HG03432 (cell line): ENCODE data around the gene SLC34A3.

Experiments used
- ATAC-seq: cut with Tn5 transposase; IDR thresholded peaks from one replicate; pipeline ENCODE4 v1.9.1; 2021; ENCODE audit warnings: mild to moderate bottlenecking, moderate library complexity; ENCODE audit not compliant: unreplicated experiment

Gene SLC34A3

DNA sequence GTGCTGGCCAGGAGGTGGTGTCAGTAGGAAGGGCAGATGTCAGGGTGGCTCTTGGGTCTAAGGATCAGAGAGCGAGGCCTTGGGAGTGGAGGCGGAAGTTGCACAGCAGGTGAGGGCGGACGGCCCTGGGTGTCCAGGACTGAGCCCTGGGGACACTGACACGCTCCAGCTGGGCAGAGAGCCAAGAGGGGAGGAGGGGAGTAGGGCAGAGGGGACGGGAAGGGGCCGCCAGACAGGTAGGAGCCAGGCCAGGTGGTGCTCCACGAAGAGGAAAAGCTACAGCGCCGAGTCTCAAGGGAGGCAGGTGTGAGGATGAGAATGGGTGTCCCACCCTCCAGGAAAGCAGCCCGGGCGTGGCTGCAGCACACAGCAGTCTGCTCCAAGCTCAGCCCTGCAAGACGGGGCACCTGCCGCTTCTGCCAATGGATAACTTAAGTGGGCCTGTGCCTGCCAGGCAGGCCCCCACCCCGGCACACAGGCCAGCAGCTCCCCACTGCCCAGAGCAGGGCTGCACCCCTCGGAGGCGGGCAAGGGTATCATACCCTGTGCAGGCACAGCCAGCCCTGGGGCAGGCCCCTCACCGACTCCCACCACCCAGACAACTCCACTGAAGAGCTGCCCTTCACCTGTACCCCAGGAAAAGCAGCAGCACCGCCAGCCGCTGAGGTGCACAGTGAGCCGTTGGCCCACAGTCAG, 35.0 kb upstream of the SLC34A3 start:
- no peak for ATAC-seq

DNA sequence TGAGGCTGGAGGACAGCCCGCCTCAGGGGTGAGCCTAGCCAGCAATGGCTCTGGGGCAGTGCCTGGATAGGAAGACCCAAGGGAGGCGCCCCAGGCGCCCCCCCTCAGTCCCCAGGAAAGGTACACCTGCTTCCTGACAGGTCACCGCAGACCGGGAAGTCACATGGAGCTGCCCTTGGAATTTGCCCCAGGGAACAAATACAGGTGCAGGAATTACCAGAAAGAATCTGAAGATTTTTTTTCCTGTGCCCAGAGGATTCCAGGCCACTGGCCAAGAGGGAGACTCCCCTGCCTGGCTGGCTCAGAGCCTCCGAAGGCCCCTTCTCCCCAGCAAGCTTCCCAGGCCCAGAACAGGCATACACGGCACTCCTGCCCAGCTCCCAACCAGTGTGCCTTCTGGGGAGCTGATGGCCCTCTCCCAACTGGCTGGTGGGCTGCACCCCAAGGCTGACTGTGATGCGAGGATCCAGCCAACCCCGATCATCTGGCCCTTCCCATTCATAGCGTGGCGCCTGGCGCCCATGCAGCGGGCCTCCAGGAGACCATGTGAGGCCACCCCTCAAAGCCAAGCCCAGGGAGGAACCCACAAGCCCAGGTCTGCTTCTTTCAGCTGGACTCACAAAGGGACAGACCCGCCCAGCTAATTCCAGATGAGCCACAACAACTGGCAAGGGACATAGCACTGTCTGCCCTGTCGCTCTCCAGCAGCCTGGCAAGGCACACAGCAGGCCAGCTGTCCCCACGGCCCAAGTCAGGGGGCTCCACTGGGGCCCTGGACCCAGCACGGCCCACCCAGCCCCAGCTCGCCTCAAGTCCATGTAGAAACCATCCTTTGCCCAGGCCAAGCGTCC, 32.4 kb upstream of the SLC34A3 start:
- ATAC-seq: no peak

DNA sequence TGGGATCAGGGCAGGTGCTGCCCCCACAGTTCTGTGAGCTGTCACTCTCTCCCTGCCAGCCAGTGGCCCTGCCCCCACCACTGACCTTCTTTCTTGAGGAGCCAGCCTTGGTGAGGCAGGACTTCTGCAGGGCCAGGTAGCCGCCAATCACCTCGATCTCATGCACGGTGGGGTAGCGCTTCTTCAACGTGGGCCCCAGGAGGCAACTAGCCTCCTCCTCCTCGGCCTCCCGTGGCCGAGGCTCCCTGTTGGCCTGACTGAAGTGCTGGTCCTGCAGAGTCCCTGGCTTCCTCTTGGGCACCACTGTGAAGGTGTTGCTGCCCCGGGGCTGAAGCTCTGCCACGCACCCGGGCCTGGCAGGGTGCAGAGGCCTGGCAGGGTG, 31.8 kb upstream of the SLC34A3 start:
- no peak for ATAC-seq

DNA sequence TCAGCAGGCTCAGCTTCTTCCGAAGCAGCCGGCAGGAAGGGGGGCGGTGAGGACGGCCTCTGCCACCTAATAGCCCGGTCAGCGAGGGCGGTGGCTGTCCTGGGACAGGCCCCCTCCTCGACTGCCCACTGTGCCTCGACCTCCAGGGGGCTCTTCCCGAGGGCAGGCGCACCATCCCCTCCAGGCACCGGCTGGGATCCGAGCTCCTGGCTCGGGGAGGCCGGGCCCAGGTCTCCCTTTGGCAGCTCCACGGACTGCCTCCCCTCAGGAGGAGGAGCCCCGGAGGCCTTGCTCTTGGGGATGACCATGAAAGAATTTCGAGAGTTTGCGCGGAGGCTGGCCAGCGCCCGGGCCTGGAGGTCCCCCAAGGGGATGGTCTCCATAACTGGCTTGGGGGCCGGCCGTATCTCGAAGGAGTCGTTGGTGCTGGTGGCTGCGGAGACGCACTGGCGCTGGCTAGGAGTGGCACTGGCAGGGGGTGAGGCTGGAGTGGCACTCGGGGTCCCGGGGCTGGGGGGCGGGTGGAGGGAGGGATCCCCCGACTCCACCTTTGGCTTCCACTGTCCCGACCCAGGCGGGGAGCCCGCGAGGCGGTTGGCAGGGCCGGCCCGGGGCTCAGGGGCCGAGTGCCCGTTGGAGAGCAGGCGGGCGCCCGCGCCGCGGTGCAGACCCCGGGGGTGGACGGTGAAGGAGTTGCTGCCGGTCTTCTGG, 31.1 kb upstream of the SLC34A3 start:
- ATAC-seq: no peak

DNA sequence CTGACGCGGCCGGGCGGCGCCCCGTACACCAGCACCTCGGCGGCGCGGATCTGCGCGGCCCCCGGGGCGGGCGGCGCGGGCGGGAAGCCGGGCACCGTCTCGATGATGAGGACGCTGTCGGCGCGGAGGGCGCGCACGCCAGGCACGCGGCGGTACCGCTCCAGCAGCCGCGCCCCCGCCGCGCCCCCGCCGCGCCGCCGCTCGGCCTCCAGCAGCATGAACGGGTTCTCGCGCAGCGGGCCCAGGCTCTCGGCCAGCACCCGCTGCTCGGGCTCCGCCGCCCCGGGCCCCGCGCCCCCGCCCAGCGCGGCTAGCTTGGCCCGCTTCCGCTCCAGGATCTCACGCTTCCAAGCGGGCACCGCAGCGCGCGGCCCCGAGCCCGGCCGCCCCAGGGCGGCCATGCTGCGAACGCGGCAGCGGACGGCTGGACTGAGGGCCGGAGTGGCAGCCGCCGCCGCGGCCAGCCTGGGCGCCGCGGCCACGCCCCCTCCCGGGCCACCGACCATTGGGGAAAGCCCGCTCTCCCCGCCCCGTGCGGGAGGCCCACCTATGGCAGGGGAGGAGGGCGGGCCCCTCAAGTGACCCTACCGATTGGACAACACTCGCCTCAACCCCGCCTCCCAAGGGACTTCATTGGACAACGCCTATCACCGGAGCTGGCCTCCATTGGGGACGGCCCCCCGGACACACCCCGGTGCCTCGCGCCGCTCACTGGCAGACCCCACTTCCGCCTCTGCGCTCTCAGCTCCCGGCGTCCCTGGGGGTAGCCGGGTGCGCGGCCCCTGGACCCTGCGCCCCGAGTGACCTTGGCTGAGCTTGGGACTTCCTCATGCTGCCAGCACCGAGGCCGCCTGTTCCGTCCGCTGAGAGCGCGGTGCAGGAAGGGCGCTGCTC, 30.1 kb upstream of the SLC34A3 start, which contains the start of gene TPRN:
Gene TPRN, minus strand, starts transcription at position 431 of the 894 bp plus-strand sequence. Its CDS starts 30 bp downstream, at position 401.
- peak; percentile 80 for ATAC-seq

DNA sequence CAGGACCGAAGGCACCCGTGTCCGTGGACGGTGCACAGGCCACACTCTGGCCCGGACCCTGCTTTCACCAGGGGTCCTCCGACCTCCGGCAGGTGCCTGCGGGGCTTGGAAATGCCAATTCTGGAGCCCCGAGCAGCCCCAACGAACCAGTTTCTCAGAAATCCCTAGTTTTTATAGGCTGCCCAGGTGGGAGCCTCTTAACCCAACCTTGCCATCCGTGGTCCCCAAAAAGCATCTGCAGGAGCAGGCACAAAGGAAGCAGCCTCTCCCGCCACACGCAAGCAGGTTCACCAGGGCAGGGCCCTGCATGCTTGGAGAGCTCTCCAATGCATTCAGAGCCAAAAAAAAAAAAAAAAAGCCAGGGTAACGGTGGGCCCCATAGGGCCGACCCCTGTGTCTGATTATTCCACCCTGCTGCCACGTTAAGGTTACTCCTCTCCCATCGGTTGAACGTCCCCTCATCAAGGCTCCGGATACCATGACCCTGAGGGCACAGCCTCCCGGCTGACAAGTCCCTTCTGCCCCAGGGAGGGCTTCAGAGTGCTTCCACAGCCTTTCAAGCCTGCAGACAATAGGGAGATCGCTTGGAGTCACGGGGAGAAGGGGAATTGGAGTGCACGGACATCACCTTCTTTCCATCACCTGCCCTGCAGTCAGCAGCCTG, 29.4 kb upstream of the SLC34A3 start:
- no peak for ATAC-seq

DNA sequence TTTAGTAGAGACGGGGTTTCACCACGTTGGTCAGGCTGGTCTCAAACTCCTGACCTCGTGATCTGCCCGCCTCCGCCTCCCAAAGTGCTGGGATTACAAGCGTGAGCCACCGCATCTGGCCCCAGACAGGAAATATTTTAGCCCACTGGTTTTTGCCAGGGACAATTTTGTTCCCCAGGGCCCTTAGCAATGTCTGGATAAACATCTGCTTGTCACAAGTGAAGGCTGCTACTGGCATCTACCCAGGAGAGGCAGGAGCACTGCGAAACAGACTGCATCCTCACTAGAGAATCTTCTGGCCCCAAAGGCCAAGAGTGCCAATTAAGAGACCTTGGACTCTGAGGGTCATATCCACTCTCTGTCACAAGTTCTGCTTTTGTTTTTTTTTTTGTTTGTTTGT, 27.7 kb upstream of the SLC34A3 start:
- no peak for ATAC-seq

DNA sequence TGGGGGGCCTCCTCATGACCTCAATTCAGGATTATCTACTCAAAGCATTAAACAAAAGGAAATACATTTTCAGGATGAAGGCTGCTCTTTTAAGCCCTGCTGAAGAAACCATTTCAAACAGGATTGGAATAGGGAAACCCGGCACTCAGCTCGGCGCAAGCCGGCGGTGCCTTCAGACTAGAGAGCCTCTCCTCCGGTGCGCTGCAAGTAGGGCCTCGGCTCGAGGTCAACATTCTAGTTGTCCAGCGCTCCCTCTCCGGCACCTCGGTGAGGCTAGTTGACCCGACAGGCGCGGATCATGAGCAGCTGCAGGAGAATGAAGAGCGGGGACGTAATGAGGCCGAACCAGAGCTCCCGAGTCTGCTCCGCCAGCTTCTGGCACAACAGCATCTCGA, 26.0 kb upstream of the SLC34A3 start:
- no peak for ATAC-seq

DNA sequence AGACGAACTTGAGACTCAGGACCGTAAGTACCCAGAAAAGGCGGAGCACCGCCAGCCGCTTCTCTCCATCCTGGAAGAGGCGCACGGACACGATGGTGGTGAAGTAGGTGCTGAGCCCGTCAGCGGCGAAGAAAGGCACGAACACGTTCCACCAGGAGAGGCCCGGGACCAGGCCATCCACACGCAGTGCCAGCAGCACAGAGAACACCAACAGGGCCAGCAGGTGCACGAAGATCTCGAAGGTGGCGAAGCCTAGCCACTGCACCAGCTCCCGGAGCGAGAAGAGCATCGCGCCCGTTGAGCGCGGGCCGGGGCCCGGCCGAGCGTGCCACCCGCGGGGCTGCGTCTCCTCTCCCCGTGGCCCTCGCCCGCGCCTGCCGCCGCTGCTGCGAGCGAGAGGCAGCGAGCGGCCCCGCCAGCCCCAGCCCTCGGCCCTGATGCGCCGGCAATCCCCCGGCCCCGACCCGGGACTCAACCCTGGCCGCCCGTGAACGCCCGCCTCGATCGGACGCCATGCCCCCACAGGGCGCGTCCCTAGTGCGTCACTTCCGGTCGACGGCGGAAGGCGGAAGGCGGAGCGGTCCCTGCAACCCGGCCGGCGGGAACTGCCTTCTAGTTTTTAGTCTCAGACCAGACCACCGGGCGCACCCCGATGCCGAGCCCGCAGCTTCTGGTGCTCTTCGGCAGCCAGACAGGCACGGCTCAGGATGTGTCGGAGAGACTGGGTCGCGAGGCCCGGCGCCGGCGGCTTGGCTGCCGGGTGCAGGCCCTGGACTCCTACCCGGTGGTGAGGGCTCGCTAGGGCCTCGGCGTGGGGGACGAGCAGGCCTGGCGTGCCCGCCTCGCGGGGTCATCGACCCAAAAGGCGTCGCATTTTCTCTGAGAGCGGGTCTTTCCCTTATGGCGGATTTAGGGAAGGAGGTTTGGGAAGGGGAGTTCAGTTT, 25.3 kb upstream of the SLC34A3 start, which contains the start of the genes NDOR1 and TMEM203:
Gene NDOR1, plus strand, starts transcription at position 575 of the 944 bp plus-strand sequence. Its CDS starts 78 bp downstream, at position 653.
Gene TMEM203, minus strand, starts transcription at position 523 of the 944 bp plus-strand sequence. Its CDS starts 234 bp downstream, at position 289.
- ATAC-seq: peak; percentile 51

DNA sequence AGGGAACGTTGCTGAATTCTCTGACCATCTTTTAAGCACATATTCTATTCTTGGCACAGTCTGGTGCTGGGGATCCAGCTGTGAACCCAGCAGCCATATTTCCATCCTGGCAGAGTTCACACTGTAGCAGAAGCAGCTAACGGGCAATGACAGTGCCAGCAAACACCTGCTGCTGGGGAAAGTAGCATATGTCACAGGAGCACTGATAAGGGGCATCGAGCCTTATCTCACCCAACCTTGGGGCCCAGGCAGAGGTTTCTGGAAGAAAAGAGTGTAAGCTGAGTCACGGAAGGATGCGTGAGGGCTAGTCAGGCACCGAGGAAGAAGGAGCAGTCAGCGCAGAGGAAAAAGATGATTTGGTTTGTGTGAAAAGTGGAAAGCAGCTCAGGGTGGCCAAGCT, 24.1 kb upstream of the SLC34A3 start:
- no peak for ATAC-seq

DNA sequence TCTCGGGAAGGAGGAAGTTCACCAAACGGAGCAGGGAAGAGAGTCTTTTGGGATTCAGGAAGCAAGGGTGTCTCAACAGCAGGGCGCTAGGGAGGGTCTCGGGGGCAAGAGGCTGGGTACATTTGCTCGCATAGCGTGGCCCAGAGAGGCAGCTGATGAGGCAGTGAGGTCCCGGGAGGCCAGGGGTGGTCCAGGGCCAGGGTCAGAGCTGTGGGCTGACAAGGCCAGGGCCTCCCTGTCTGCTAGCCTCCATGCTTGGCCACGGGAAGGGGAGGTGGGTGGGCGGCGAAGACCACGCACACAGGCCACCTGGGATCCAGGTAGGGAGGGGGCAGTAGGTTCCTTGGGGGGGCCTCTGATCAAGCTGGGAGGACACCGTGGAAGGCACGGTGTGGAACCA, 19.2 kb upstream of the SLC34A3 start:
- no peak for ATAC-seq

DNA sequence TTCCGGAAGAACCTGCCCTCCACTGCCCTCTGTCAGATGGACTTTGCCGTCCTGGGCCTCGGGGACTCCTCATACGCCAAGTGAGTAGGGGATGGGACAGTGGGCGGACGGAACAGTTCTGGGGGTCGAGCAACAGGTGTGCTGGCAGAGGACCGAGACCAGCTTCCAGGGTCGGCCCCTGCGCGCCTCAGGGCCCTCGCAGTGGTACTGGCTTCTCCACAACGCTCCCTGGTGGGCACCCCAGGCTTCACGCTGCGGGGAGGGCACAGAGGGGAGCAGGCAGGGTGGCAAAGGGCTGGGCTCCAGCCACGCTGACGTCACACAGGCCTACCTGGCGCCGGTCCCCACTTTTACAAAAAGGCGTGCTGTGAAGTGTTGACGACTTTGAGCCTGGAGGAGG, 18.2 kb upstream of the SLC34A3 start:
- ATAC-seq: no peak

DNA sequence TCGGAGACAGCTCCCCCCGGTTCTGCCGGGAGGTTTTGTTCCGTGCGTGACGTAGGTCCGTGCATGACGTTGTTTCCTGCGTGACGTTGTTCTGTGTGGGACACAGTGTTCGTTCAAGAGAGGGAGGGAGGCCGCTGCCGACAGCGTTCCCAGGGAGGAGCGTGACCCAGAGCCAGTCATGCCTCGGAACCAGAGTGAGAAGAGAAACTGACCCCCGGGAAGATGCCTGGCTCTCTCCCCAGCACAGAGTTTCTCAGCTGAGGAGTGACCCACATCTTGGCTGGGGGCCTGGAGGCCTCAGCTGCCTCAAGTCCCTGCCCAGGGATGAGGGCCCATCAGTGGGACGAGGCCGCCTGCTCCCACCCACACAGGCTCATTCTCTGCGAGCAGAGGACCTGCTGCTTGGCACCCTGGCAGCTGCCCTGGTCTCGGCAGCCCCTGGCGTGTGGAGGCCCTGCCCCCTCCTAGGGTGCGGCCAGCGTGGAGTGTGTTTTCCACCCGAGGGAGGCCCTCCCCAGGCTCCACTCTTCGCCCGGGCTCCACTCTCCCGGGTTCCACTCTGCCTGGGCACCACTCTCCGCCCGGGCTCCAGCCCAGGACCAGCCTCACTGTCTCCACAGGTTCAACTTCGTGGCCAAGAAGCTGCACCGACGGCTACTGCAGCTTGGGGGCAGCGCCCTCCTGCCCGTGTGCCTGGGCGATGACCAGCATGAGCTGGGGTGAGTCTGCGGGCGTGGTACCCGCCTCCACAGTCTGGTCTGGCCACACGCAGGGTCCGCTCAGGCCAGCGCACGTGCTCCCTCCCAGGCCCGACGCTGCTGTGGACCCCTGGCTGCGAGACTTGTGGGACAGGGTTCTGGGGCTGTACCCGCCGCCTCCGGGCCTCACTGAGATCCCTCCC, 17.3 kb upstream of the SLC34A3 start:
- ATAC-seq: no peak

DNA sequence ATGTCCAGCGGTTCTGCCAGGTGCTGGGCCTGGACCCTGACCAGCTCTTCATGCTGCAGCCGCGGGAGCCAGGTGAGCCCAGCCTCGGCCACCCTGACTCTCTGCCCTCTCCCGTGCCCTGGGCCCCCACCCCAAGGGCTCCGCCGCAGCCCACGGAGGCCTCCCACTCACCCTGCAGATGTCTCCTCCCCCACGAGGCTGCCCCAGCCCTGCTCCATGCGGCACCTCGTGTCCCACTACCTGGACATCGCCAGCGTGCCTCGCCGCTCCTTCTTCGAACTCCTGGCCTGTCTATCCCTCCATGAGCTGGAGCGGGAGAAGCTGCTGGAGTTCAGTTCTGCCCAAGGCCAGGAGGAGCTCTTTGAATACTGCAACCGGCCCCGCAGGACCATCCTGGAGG, 16.1 kb upstream of the SLC34A3 start:
- ATAC-seq: no peak

DNA sequence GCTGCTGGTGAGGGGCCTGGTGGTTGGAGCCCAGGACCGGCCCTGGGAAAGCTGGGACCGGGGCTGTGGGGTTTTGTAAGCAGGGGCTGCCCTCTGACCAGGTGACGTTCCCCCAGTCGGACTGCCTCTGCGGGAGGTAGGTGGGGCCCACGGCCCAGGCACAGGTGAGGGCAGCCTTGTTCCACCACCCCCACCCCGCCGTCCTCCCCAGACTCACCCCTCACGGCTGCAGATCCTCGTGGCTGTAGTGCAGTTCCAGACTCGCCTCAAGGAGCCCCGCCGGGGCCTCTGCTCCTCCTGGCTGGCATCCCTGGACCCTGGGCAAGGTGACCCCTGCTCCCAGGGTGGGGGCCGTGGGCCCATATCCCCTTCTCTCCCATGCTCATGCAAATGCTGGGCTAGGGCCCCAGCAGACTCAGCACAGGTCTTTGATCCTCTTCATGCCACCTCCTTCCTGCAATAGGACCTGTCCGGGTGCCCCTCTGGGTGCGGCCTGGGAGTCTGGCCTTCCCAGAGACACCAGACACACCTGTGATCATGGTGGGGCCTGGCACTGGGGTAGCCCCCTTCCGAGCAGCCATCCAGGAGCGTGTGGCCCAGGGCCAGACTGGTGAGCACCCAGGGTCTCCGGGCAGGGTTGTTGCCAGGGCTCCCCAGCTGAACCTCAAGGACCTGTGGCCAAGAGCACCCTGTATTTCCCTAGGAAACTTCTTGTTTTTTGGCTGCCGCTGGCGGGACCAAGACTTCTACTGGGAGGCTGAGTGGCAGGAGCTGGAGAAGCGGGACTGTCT, 15.3 kb upstream of the SLC34A3 start:
- no peak for ATAC-seq

DNA sequence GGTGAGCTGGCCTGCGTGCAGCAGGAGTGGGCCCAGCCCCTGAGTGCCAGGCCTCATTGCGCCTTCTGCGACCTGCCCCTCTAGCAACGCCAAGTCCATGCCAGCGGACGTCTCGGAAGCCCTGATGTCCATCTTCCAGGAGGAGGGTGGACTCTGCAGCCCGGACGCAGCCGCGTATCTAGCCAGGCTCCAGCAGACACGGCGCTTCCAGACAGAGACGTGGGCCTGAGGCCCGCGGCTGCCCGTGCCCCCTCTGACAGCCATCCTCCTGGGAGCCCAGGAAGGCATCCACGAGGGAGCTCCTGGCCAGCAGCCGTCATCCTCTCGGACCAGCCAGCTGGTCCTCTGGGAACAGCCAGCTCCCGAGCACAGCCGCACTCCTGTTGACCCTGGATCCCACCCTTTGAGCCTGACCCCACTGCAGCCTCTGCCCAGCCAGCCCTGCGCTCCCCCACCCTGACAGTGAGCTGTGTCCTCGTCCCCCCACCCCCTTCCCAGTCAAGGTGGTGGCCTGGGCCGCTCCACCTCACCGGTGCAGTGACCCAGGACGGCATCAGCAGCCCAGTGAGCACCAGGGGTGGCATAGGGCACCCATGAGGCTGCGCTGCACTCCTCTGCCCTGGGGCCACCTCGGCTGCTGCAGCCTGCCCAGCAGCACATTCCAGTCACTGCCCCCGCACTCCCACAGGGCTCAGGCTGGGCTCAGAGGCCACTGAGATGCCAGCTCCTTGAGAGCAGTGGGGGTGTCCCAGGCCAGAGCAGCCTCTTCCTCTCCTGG, 14.3 kb upstream of the SLC34A3 start:
- ATAC-seq: no peak
